K562 (cell line): ENCODE results near the gene SLC17A9. TPM values are rescaled to one million over a fixed set of nuclear protein-coding genes. Genes with fewer than 3 reads are reported as not detected.

Experiments used
- CTCF ChIP-seq, 3 experiments: IDR thresholded peaks in 2 of 3; conservative IDR thresholded peaks in 1 of 3; 2 replicates each; pipeline ENCODE4 v1.5.1; 2011 to 2012; ENCODE audit warnings: low read length in 3 of 3, mild to moderate bottlenecking in 3 of 3, control low read depth in 2 of 3, improper control_type of control experiment in 1 of 3, inconsistent platforms in 1 of 3, low read depth in 1 of 3, mixed read lengths in 1 of 3, moderate library complexity in 1 of 3; ENCODE audit not compliant: insufficient read depth in 2 of 3
- ETV1 ChIP-seq: fragments of 450-650 bp; conservative IDR thresholded peaks from 2 replicates; pipeline ENCODE4 v1.6.1; 2016; ENCODE audit warnings: missing genetic modification characterization, control low read depth, low read depth, missing compliant biosample characterization
- FUS ChIP-seq: fragments of 200-400 bp; formaldehyde crosslinking; optimal IDR thresholded peaks from 2 replicates; pipeline ENCODE3; 2017; ENCODE audit warnings: low read depth, low read length
- GTF2A2 ChIP-seq: IDR thresholded peaks from 2 replicates; pipeline ENCODE4 v1.6.1; 2016; ENCODE audit warnings: mild to moderate bottlenecking, missing genetic modification characterization, missing compliant biosample characterization
- JUN ChIP-seq, 2 experiments: sonication (generic) in 1 of 2; formaldehyde crosslinking in 1 of 2; IDR thresholded peaks; 2 replicates each; pipeline versions ENCODE4 v1.6.1 to v1.8.0; 2012 to 2022; ENCODE audit warnings: borderline replicate concordance in 2 of 2, mild to moderate bottlenecking in 2 of 2, improper control_type of control experiment in 1 of 2, low read depth in 1 of 2, low read length in 1 of 2, missing genetic modification reagents in 1 of 2
- PCBP1 ChIP-seq: fragments of 200-400 bp; formaldehyde crosslinking; IDR thresholded peaks from 2 replicates; pipeline ENCODE4 v1.6.1; 2018; ENCODE audit warnings: mild to moderate bottlenecking, low read depth, low read length; ENCODE audit not compliant: poor library complexity, severe bottlenecking
- PRDM10 ChIP-seq: fragments of 450-650 bp; IDR thresholded peaks from 2 replicates; pipeline ENCODE4 v1.6.1; 2018; ENCODE audit not compliant: partially characterized antibody
- SMAD3 ChIP-seq: fragments of 450-650 bp; formaldehyde crosslinking; conservative IDR thresholded peaks from 2 replicates; pipeline ENCODE4 v1.4.0; 2020; ENCODE audit warnings: mild to moderate bottlenecking
- SMARCA5 ChIP-seq: fragments of 450-650 bp; IDR thresholded peaks from 2 replicates; pipeline ENCODE4 v1.6.1; 2016
- ZNF318 ChIP-seq, 2 experiments: fragments of 450-650 bp; IDR thresholded peaks; 2 replicates each; pipeline ENCODE4 v1.6.1; 2016; ENCODE audit warnings: mild to moderate bottlenecking in 2 of 2, borderline replicate concordance in 1 of 2, low read depth in 1 of 2, moderate library complexity in 1 of 2
- ZNF699 ChIP-seq: fragments of 250-450 bp; sonication (Bioruptor Pico); IDR thresholded peaks from 2 replicates; pipeline ENCODE4 v1.8.0; 2021; ENCODE audit warnings: mild to moderate bottlenecking, moderate library complexity; ENCODE audit not compliant: insufficient replicate concordance
- polyA plus RNA-seq, 8 experiments: library from polyadenylated mRNA; depleted of rRNA in 4 of 8; stranded (reverse) in 5 of 8; unstranded in 3 of 8; fragments of >200 nt; fragmentation: Nextera tagmentation in 2 of 8; fragmentation: Illumina TruSeq in 1 of 8; extraction: Ambion mirVana in 2 of 8; extraction: Trizol in 1 of 8; gene quantifications; 2 replicates each; pipeline versions ENCODE4 v1.2.1 to v1.2.3, GENCODE V29; 2011 to 2014; ENCODE audit warnings: inconsistent platforms in 1 of 8, missing spikeins in 1 of 8
- total RNA-seq, 7 experiments: library from RNA; depleted of rRNA in 6 of 7; stranded (reverse); fragments of >200 nt in 6 of 7; fragmentation: Illumina TruSeq in 2 of 7; extraction: Trizol in 2 of 7; gene quantifications; 2 replicates each; pipeline versions ENCODE4 v1.2.1 to v1.2.3, GENCODE V29; 2011 to 2021; ENCODE audit warnings: low replicate concordance in 1 of 7

The SLC17A9 gene
- total and polyA plus RNA-seq, 9 of the 15 experiments (the other 6 are each of a cell fraction or from before 2014, with no cell fraction given) = 0.04 to 0.31 TPM; not detected in 7

GRCh38 chr20:62925420-62926228 is 26.9 kb upstream of the SLC17A9 start (continued):
- TF ChIP-seq PRDM10 (no peak), SMAD3 (no peak), PCBP1 (peak; percentile 22), JUN (IDR thresholded peaks at IDR 0.05; ENCODE audit: borderline replicate concordance, low read depth, low read length) (no peak), JUN (CRISPR knock-in tag; IDR thresholded peaks at IDR 0.05; ENCODE audit: borderline replicate concordance) (no peak), ZNF699 (CRISPR knock-in tag) (no peak), ETV1 (tag) (0 out of 2 replicates have a peak, but pooled peaks have one; percentile 32), GTF2A2 (no peak), CTCF (IDR thresholded peaks at IDR 0.05 in 2 of 3, conservative IDR thresholded peaks at IDR 0.05 in 1 of 3; ENCODE audit: insufficient read depth in 2 of 3, low read depth in 1 of 3, low read length in 3 of 3) (no peak), SMARCA5 (no peak), ZNF318 (IDR thresholded peaks at IDR 0.05; ENCODE audit: borderline replicate concordance in 1 of 2, low read depth in 1 of 2) (no peak), FUS (no peak)
